OCI-LY1 (cell line): ENCODE measurements around the gene NREP.

Experiments
- H2AFZ ChIP-seq: fragments of 200-600 bp; sonication (generic), shearing (Covaris generic); 2 replicates; pipeline ENCODE4 v1.6.0; 2014; ENCODE audit warnings: antibody characterized with exemption, mild to moderate bottlenecking, low read length
- H3F3A ChIP-seq: fragments of 200-600 bp; sonication (generic), shearing (Covaris generic); 2 replicates; pipeline ENCODE4 v1.6.0; 2014; ENCODE audit warnings: mild to moderate bottlenecking, antibody characterized with exemption, low read length, moderate library complexity; ENCODE audit not compliant: insufficient read depth
- H3K27ac ChIP-seq: fragments of 200-600 bp; sonication (generic); 2 replicates; pipeline ENCODE4 v1.5.1; 2014; ENCODE audit warnings: low read length, mixed run types, mild to moderate bottlenecking, low read depth; ENCODE audit not compliant: poor library complexity, severe bottlenecking
- H3K27me3 ChIP-seq: fragments of 200-600 bp; sonication (generic); 2 replicates; pipeline ENCODE4 v1.6.0; 2014; ENCODE audit warnings: antibody characterized with exemption, mild to moderate bottlenecking, low read length, moderate library complexity; ENCODE audit not compliant: insufficient read depth
- H3K36me3 ChIP-seq: fragments of 200-600 bp; sonication (generic); 2 replicates; pipeline ENCODE4 v1.6.1; 2014; ENCODE audit warnings: mild to moderate bottlenecking, antibody characterized with exemption, low read length, moderate library complexity, mixed read lengths; ENCODE audit not compliant: insufficient read depth
- H3K4me1 ChIP-seq: fragments of 200-600 bp; sonication (generic); 2 replicates; pipeline ENCODE4 v1.5.1; 2014; ENCODE audit warnings: mild to moderate bottlenecking, low read length, moderate library complexity; ENCODE audit not compliant: insufficient read depth, severe bottlenecking
- H3K4me2 ChIP-seq: fragments of 200-600 bp; sonication (generic), shearing (Covaris generic); 2 replicates; pipeline ENCODE4 v1.6.1; 2014; ENCODE audit warnings: low read length
- H3K4me3 ChIP-seq: fragments of 200-600 bp; sonication (generic); 2 replicates; pipeline ENCODE4 v1.5.1; 2014; ENCODE audit warnings: low read length, low read depth, mild to moderate bottlenecking, mixed read lengths; ENCODE audit not compliant: poor library complexity, severe bottlenecking
- H3K79me2 ChIP-seq: fragments of 200-600 bp; shearing (Covaris generic); 2 replicates; pipeline ENCODE4 v1.6.1; 2016; ENCODE audit warnings: mixed run types, low read length, mixed read lengths; ENCODE audit not compliant: insufficient read depth
- H3K9ac ChIP-seq: fragments of 200-600 bp; sonication (generic), shearing (Covaris generic); 2 replicates; pipeline ENCODE4 v1.6.1; 2014; ENCODE audit warnings: mild to moderate bottlenecking, low read length, mixed read lengths
- H3K9me2 ChIP-seq: fragments of 200-600 bp; sonication (generic), shearing (Covaris generic); 2 replicates; pipeline ENCODE4 v1.6.1; 2014; ENCODE audit warnings: low read depth, mild to moderate bottlenecking, low read length, mixed read lengths
- H3K9me3 ChIP-seq: fragments of 200-600 bp; shearing (Covaris generic); 2 replicates; pipeline ENCODE4 v1.6.1; 2014; ENCODE audit warnings: low read length, mixed read lengths
- H4K20me1 ChIP-seq: fragments of 200-600 bp; sonication (generic), shearing (Covaris generic); 2 replicates; pipeline ENCODE4 v1.6.0; 2016; ENCODE audit warnings: mild to moderate bottlenecking, low read length; ENCODE audit not compliant: insufficient read depth
- EZH2 ChIP-seq: fragments of 200-600 bp; sonication (generic), shearing (Covaris generic); IDR thresholded peaks from 2 replicates; pipeline ENCODE4 v1.8.0; 2017; ENCODE audit warnings: borderline replicate concordance, mixed run types, mild to moderate bottlenecking, antibody characterized with exemption, low read length, moderate library complexity, mixed read lengths
- TF ChIP-seq, protein P1 (sequence below): fragments of 200-600 bp; sonication (generic), shearing (Covaris generic); IDR thresholded peaks from 2 replicates; pipeline ENCODE4 v1.5.1; 2017; ENCODE audit warnings: mild to moderate bottlenecking, antibody characterized with exemption, low read length, moderate library complexity, mixed read lengths

NREP gene

DNA sequence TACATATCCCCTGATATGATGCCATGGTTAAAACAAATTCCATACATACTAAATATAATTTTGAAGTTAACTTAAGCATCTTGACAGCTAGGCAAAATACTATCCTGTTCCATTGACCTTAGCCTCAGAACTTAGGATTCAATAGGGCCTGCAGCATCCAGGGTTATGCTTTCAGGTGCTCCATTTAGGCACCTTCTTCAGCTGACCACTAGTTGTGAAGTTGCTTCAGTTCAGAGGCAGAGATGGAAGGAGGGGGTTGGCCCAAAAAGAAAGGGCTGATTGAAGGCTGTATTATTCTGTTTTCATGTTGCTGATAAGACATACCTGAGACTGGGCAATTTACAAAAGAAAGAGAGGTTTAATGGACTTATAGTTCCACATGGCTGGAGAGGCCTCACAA lies 7.0 kb upstream of the NREP start:
- Histone ChIP-seq H4K20me1 (no peaks in the 10 kb centered on the region), H3F3A (no peaks in the 10 kb centered on the region), H3K27me3 (no peaks in the 10 kb centered on the region), H3K36me3 (no peaks in the 10 kb centered on the region), H3K4me2 (no peak overlapping the region), H3K9me2 (no peaks in the 10 kb centered on the region), H3K79me2 (no peaks in the 10 kb centered on the region), H3K27ac (no peak overlapping the region), H3K9ac (no peak overlapping the region), H3K9me3 (no peaks in the 10 kb centered on the region), H2AFZ (no peak overlapping the region), H3K4me3 (no peak overlapping the region), H3K4me1 (peaks cover under 1% of the 10 kb centered on the region)
- TF ChIP-seq, protein P1, sequence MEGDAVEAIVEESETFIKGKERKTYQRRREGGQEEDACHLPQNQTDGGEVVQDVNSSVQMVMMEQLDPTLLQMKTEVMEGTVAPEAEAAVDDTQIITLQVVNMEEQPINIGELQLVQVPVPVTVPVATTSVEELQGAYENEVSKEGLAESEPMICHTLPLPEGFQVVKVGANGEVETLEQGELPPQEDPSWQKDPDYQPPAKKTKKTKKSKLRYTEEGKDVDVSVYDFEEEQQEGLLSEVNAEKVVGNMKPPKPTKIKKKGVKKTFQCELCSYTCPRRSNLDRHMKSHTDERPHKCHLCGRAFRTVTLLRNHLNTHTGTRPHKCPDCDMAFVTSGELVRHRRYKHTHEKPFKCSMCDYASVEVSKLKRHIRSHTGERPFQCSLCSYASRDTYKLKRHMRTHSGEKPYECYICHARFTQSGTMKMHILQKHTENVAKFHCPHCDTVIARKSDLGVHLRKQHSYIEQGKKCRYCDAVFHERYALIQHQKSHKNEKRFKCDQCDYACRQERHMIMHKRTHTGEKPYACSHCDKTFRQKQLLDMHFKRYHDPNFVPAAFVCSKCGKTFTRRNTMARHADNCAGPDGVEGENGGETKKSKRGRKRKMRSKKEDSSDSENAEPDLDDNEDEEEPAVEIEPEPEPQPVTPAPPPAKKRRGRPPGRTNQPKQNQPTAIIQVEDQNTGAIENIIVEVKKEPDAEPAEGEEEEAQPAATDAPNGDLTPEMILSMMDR: no peak
- TF ChIP-seq EZH2: no peak

DNA sequence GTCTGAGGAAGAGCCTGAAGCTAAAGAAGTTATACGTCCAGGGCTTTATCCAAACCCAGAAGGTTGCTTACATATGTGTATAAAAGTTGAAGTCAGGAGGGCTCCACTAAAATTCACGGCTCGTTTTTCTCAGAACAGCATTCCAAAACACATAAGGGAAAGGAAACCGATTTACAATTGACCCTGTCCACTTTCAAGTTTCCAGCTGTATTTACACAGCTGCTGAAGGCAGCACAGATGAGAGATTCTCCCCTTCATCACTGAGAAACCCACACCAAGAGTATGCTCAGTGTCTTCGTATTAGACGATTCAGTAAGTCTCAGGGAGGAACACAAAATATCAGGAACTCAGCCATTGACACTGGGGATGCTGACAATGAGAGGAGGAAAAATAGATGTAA lies 5.9 kb upstream of the NREP start:
- Histone ChIP-seq H4K20me1 (no peaks in the 10 kb centered on the region), H3K9ac (no peak overlapping the region), H3K4me3 (no peak overlapping the region), H3F3A (no peaks in the 10 kb centered on the region), H3K36me3 (no peaks in the 10 kb centered on the region), H3K4me1 (peaks cover 11% of the 10 kb centered on the region), H3K9me2 (no peaks in the 10 kb centered on the region), H2AFZ (no peak overlapping the region), H3K4me2 (no peak overlapping the region), H3K9me3 (no peaks in the 10 kb centered on the region), H3K27ac (no peak overlapping the region), H3K79me2 (no peaks in the 10 kb centered on the region), H3K27me3 (no peaks in the 10 kb centered on the region)
- TF ChIP-seq, protein P1: no peak
- no peak for TF ChIP-seq EZH2

GRCh38 chr5:111758284-111758628 lies 1.3 kb upstream of the NREP start:
- H2AFZ ChIP-seq: no peak overlapping the region; the same call in 1 of the 2 replicates
- peaks cover 12% of the 10 kb centered on the region for H3K79me2 ChIP-seq
- TF ChIP-seq, protein P1: no peak
- TF ChIP-seq EZH2: no peak
- H3F3A ChIP-seq: no peaks in the 10 kb centered on the region
- H3K4me3 ChIP-seq: peak overlapping the region; percentile 89
- peak overlapping the region; percentile 74 for H3K9ac ChIP-seq
- no peaks in the 10 kb centered on the region for H3K27me3 ChIP-seq
- no peaks in the 10 kb centered on the region for H3K9me2 ChIP-seq
- H4K20me1 ChIP-seq: no peaks in the 10 kb centered on the region
- peaks cover 35% of the 10 kb centered on the region for H3K4me1 ChIP-seq
- H3K4me2 ChIP-seq: peak overlapping the region; percentile 70
- H3K9me3 ChIP-seq: no peaks in the 10 kb centered on the region
- peaks cover 11% of the 10 kb centered on the region; the same call in 1 of the 2 replicates for H3K36me3 ChIP-seq
- peak overlapping the region; percentile 91 for H3K27ac ChIP-seq
